ENCODE data around the gene SPTBN5. TPM values are rescaled to one million over a fixed set of nuclear protein-coding genes. Genes with fewer than 3 reads are reported as not detected.

Gene SPTBN5
- total RNA-seq, 1 experiment from 2014 or later, result 1.2 TPM

DNA sequence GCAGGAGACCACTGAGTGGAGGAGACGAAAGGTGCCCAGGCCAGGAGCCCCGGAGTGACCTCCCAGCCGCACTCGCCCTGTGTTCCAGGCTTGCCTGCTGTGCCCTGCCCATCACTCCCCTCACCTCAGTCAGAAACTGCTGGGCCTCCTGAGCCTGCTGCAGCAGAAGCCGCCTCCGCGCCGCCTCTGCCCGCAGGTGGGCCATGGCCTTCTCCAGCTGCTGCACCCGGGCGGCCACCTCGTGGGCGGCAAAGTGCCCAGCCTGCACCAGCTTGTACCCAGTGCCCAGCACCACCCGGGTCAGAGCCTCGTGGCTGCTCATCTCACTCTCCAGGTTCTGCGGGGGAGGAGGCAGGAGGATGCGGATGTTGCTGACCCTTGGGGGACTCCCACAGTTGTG lies 37.6 kb downstream of the SPTBN5 start:
- ATAC-seq (no peak), DNase-seq (ENCODE audit: low spot score) (no peak)
- TF ChIP-seq FOXK1 (CRISPR knock-in tag; IDR thresholded peaks at IDR 0.05) (no peak), ZNF512 (CRISPR knock-in tag; IDR thresholded peaks at IDR 0.05; ENCODE audit: borderline replicate concordance) (no peak), ETV6 (CRISPR knock-in tag; IDR thresholded peaks at IDR 0.05) (no peak), ZNF532 (CRISPR knock-in tag; IDR thresholded peaks at IDR 0.05; ENCODE audit: borderline replicate concordance) (no peak), ZNF416 (CRISPR knock-in tag; IDR thresholded peaks at IDR 0.05) (no peak), NR1H2 (CRISPR knock-in tag; IDR thresholded peaks at IDR 0.05) (no peak), MAX (CRISPR knock-in tag; IDR thresholded peaks at IDR 0.05) (no peak), ZNF671 (CRISPR knock-in tag; IDR thresholded peaks at IDR 0.05) (no peak), ZNF232 (CRISPR knock-in tag; IDR thresholded peaks at IDR 0.05) (no peak), SMAD3 (CRISPR knock-in tag; IDR thresholded peaks at IDR 0.05; ENCODE audit: borderline replicate concordance) (no peak), JUN (CRISPR knock-in tag; IDR thresholded peaks at IDR 0.05) (no peak), ZNF263 (CRISPR knock-in tag; IDR thresholded peaks at IDR 0.05; ENCODE audit: low read depth) (no peak), AR (CRISPR knock-in tag; IDR thresholded peaks at IDR 0.05) (no peak), NR2C2 (CRISPR knock-in tag; IDR thresholded peaks at IDR 0.05) (no peak)
- TF ChIP-seq, protein P1, sequence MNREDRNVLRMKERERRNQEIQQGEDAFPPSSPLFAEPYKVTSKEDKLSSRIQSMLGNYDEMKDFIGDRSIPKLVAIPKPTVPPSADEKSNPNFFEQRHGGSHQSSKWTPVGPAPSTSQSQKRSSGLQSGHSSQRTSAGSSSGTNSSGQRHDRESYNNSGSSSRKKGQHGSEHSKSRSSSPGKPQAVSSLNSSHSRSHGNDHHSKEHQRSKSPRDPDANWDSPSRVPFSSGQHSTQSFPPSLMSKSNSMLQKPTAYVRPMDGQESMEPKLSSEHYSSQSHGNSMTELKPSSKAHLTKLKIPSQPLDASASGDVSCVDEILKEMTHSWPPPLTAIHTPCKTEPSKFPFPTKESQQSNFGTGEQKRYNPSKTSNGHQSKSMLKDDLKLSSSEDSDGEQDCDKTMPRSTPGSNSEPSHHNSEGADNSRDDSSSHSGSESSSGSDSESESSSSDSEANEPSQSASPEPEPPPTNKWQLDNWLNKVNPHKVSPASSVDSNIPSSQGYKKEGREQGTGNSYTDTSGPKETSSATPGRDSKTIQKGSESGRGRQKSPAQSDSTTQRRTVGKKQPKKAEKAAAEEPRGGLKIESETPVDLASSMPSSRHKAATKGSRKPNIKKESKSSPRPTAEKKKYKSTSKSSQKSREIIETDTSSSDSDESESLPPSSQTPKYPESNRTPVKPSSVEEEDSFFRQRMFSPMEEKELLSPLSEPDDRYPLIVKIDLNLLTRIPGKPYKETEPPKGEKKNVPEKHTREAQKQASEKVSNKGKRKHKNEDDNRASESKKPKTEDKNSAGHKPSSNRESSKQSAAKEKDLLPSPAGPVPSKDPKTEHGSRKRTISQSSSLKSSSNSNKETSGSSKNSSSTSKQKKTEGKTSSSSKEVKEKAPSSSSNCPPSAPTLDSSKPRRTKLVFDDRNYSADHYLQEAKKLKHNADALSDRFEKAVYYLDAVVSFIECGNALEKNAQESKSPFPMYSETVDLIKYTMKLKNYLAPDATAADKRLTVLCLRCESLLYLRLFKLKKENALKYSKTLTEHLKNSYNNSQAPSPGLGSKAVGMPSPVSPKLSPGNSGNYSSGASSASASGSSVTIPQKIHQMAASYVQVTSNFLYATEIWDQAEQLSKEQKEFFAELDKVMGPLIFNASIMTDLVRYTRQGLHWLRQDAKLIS (CRISPR knock-in tag; IDR thresholded peaks at IDR 0.05; ENCODE audit: borderline replicate concordance), result no peak
- TF ChIP-seq, protein P2, sequence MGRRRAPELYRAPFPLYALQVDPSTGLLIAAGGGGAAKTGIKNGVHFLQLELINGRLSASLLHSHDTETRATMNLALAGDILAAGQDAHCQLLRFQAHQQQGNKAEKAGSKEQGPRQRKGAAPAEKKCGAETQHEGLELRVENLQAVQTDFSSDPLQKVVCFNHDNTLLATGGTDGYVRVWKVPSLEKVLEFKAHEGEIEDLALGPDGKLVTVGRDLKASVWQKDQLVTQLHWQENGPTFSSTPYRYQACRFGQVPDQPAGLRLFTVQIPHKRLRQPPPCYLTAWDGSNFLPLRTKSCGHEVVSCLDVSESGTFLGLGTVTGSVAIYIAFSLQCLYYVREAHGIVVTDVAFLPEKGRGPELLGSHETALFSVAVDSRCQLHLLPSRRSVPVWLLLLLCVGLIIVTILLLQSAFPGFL (CRISPR knock-in tag; IDR thresholded peaks at IDR 0.05; ENCODE audit: borderline replicate concordance), result no peak
- Mint-ChIP-seq H3K27me3 (ENCODE audit: low read depth) (no peaks in the 10 kb centered on the region), H3K9me3 (no peaks in the 10 kb centered on the region), H3K36me3 (no peaks in the 10 kb centered on the region), H3K4me1 (peaks cover 4% of the 10 kb centered on the region), H3K27ac (no peak overlapping the region), H3K4me3 (no peak overlapping the region)
- ChIA-PET CTCF (interaction anchor here (1.9 kb wide), 1 partner anchor 49 kb away, joined by 10 read pairs; no protein-coding TSS in a partner anchor), POLR2A (no interaction called here)
